Measurements from ENCODE around the gene ALAD.

DNA sequence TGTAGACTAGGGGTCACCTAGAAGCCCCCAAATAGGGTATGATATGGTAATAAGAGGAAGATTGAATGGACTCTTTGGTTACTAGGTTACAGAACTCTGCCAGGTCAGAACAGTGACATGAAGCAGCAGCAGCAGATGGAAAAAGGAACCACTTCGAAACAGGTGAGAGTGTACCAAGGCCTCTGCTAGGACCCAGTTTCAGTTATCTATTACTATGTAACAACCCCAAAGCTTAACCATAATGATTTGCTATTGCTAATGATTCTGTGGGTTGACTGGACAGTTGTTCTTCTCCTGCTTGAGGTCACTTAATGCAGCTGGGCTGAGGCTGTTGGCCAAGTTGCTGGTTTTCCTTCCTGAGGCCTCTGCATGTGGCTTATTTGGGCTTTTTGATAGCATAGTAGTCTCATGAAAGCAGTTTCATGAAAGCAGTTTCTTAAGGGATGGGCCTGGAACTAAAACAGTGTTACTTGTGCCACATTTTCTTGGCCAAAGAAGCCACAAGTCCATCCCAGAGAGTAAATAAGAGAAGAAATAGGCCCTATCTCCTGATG is 27.1 kb upstream of the ALAD start:
- TF ChIP-seq, protein P1, sequence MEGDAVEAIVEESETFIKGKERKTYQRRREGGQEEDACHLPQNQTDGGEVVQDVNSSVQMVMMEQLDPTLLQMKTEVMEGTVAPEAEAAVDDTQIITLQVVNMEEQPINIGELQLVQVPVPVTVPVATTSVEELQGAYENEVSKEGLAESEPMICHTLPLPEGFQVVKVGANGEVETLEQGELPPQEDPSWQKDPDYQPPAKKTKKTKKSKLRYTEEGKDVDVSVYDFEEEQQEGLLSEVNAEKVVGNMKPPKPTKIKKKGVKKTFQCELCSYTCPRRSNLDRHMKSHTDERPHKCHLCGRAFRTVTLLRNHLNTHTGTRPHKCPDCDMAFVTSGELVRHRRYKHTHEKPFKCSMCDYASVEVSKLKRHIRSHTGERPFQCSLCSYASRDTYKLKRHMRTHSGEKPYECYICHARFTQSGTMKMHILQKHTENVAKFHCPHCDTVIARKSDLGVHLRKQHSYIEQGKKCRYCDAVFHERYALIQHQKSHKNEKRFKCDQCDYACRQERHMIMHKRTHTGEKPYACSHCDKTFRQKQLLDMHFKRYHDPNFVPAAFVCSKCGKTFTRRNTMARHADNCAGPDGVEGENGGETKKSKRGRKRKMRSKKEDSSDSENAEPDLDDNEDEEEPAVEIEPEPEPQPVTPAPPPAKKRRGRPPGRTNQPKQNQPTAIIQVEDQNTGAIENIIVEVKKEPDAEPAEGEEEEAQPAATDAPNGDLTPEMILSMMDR (conservative IDR thresholded peaks at IDR 0.05 in 1 of 2, IDR thresholded peaks at IDR 0.05 in 1 of 2; ENCODE audit: extremely low read depth in 1 of 2, insufficient read depth in 1 of 2, low read depth in 1 of 2, low read length in 2 of 2), result no peak
- TF ChIP-seq EZH2 (IDR thresholded peaks at IDR 0.05; ENCODE audit: borderline replicate concordance, low read length), result no peak
